ENCODE results near the gene CMTM4.
"Not testable (repeated sequence)": the region's sequence is repeated elsewhere in the genome, so short reads cannot be mapped to it uniquely, and the experiment has no call there.

The CMTM4 gene

DNA sequence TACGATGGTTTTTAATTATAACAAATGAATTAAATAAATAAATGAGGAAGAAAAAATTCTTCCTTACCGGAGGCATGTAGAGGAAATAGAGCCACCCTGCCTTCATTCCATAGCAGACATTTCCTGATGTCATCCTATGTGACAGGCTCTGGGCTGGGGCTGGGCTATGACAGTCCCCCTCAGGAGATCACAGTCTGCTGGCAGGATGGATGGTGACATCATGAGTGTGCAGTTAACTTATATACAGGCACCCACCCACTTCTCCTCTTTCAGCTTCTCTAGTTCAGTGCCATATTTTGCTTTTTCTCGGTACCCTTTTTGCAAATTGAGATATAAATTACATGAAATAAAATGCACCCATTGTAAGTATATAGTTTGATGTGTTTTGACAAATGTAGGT lies 98.4 kb downstream of the CMTM4 start:
- in situ Hi-C loops (cut with MboI; ENCODE audit: low sequenced_read_pairs, unreplicated experiment): no loop called here
- TF ChIP-seq, protein P1, sequence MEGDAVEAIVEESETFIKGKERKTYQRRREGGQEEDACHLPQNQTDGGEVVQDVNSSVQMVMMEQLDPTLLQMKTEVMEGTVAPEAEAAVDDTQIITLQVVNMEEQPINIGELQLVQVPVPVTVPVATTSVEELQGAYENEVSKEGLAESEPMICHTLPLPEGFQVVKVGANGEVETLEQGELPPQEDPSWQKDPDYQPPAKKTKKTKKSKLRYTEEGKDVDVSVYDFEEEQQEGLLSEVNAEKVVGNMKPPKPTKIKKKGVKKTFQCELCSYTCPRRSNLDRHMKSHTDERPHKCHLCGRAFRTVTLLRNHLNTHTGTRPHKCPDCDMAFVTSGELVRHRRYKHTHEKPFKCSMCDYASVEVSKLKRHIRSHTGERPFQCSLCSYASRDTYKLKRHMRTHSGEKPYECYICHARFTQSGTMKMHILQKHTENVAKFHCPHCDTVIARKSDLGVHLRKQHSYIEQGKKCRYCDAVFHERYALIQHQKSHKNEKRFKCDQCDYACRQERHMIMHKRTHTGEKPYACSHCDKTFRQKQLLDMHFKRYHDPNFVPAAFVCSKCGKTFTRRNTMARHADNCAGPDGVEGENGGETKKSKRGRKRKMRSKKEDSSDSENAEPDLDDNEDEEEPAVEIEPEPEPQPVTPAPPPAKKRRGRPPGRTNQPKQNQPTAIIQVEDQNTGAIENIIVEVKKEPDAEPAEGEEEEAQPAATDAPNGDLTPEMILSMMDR (IDR thresholded peaks at IDR 0.05; ENCODE audit: borderline replicate concordance, control extremely low read depth, extremely low read depth, insufficient read depth, missing control alignments): no peak
- no peak for DNase-seq (ENCODE audit: low spot score)

DNA sequence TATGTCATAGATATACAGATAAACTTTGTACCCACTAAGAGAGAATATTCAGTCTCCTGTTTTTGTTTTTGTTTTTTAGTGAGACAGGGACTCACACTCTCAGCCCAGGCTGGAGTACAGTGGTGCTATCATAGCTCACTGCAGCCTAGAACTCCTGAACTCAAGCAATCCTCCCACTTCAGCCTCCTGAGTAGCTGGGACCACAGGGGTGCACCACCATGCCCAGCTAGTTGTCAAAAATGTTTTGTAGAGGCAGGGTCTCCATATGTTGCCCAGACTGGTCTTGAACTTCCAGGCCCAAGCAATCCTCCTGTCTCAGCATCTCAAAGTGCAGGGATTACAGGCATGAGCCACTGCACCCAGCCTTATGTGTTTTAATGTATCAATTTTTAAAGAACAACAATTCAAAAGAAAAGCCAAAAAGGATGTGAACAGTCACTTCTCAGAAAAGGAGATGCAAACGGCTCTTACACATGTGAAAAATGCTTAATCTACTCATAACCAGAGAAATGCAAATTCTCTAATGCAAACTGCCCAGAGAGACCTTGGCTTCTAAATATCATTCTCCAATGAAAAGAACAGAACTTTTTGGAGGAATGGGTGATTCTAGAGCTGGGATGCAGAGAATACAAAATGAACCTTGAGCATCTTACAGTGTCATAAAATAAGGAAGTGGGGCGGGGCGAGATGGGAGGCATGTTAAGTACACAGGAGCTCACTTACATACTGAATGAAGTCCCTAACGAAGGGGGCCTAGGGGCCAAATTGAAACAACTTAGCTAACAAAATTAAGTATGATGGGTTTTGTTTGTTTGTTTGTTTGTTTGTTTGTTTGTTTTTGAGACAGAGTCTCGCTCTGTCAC lies 99.3 kb downstream of the CMTM4 start:
- TF ChIP-seq, protein P1 (IDR thresholded peaks at IDR 0.05; ENCODE audit: borderline replicate concordance, control extremely low read depth, extremely low read depth, insufficient read depth, missing control alignments): no peak
- in situ Hi-C loops (cut with MboI; ENCODE audit: low sequenced_read_pairs, unreplicated experiment): no loop called here
- no peak for DNase-seq (ENCODE audit: low spot score)

DNA sequence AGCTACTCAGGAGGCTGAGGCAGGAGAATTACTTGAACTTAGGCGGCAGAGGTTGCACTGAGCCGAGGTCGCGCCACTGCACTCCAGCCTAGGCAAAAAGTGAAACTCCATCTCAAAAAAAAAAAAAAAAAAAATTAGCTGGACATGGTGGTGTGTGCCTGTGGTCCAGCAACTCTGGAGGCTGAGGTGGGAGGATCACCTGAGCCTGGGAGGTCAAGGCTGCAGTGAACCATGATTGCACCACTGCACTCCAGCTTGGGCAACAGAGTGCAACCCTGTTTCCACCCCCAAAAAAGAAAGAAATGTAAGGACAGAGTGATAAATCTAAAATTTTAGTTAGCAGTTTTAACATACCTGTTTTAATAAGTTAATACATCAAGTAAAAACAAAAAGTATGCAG lies 100.0 kb downstream of the CMTM4 start:
- in situ Hi-C loops (cut with MboI; ENCODE audit: low sequenced_read_pairs, unreplicated experiment); DNase-seq (ENCODE audit: low spot score): not testable (repeated sequence)

DNA sequence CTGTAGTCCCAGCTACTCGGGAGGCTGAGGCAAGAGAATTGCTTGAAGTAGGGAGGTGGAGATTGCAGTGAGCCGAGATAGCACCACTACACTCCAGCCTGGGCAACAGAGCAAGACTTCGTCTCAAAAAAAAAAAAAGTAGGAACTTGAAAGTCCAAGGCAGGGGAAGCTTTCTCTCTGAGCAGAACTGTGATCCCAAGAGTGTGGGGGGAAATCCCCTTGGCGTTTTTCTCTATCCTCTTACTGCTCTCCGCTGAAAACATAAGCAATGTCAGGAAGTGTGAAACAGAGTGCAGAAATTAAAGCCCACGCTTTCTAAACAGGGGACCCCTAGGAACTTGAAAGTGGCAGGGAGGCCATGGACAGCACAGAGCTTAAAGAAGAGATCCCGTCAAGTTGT lies 101.8 kb downstream of the CMTM4 start:
- no peak for DNase-seq (ENCODE audit: low spot score)
- TF ChIP-seq, protein P1 (IDR thresholded peaks at IDR 0.05; ENCODE audit: borderline replicate concordance, control extremely low read depth, extremely low read depth, insufficient read depth, missing control alignments): no peak

DNA sequence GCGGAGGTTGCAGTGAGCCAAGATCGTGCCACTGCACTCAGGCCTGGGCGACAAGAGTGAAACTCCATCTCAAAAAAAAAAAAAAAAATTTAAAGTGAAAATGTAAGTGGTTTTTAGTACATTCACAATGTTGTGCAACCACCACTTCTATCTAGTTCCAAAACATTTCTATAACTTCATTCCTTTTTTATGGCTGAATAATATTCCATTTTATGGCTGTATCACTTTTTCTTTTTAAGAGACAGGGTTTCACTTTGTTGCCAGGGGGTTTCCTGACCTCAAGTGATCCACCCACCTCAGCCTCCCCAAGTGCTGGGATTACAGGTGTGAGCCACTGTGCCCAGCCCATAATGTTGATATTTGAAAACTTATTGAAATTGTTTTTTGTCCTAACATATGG lies 103.7 kb downstream of the CMTM4 start:
- TF ChIP-seq, protein P1 (IDR thresholded peaks at IDR 0.05; ENCODE audit: borderline replicate concordance, control extremely low read depth, extremely low read depth, insufficient read depth, missing control alignments): no peak
- in situ Hi-C loops (cut with MboI; ENCODE audit: low sequenced_read_pairs, unreplicated experiment): no loop called here
- no peak for DNase-seq (ENCODE audit: low spot score)

More for the DNA sequence above, 101.8 kb downstream of the CMTM4 start:
- in situ Hi-C loops (cut with MboI; ENCODE audit: low sequenced_read_pairs, unreplicated experiment): no loop called here

DNA sequence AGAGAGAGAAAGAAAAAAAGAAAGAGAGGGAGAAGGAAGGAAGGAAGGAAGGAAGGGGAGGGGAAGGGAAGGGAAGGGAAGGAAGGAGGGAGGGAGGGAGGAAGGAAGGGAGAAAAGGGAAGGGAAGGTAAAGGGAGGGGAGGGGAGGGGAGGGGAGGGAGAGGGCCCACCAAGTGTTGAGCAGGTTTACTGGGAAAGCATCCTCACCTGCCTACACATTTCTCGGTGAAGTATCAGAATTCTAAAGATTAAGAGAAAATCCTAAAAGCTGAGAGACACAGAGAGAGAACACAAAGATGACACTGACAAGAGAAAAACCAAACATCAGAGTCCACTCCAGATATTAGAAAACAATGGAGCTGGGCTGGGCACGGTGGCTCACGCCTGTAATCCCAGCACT lies 104.3 kb downstream of the CMTM4 start:
- in situ Hi-C loops (cut with MboI; ENCODE audit: low sequenced_read_pairs, unreplicated experiment): no loop called here
- TF ChIP-seq, protein P1 (IDR thresholded peaks at IDR 0.05; ENCODE audit: borderline replicate concordance, control extremely low read depth, extremely low read depth, insufficient read depth, missing control alignments): no peak
- DNase-seq (ENCODE audit: low spot score): no peak

DNA sequence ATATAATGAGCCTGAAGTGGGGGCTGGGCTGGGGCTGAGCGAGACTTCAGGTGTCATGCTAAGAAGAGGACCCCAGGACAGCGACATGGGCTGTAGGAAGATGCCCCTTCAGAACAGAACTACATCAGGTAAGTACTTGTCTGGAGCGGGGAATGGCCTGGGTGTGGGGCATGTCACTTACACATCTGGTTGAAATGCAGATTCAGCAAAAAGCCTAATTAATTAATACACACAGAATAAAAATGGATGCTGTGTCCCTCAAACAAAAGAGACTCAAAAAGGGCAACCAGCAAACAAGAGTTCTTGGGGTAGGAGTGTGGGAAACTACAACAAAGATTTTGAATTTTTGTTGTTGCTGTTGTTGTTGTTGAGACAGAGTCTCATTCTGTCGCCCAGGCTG lies 105.5 kb downstream of the CMTM4 start:
- no peak for DNase-seq (ENCODE audit: low spot score)
- in situ Hi-C loops (cut with MboI; ENCODE audit: low sequenced_read_pairs, unreplicated experiment): no loop called here
- TF ChIP-seq, protein P1 (IDR thresholded peaks at IDR 0.05; ENCODE audit: borderline replicate concordance, control extremely low read depth, extremely low read depth, insufficient read depth, missing control alignments): no peak

Data from GM13976 (cell line).